Measurements from ENCODE around the gene CMTM4. TPM values are rescaled to one million over a fixed set of nuclear protein-coding genes. Genes with fewer than 3 reads are reported as not detected.

The CMTM4 gene
- total RNA-seq, 1 experiment from 2014 or later, result 77.8 TPM

GRCh38 chr16:66728804-66729203 lies 32.3 kb upstream of the CMTM4 start:
- ChIA-PET CTCF (interaction anchor here (0.9 to 3.4 kb wide), 7 partner anchors 8 to 120 kb away, joined by 3 to 16 read pairs (median 3); partner anchors contain the start of gene DYNC1LI2), RAD21 (ENCODE audit: low non-redundant PET in 1 of 2, low total read pairs in 2 of 2, uncharacterized antibody in 2 of 2, unreplicated experiment in 2 of 2) (interaction anchor here in 1 of 2 experiments (0.9 kb wide), 1 partner anchor 8 kb away, joined by 5 read pairs; no protein-coding TSS in a partner anchor), POLR2A (no interaction called here)
- no peak overlapping the region for H3K9ac ChIP-seq (ENCODE audit: low read length)
- no peaks in the 10 kb centered on the region for H3K9me3 ChIP-seq (ENCODE audit: control insufficient read depth in 1 of 2, insufficient read depth in 1 of 2, low read depth in 1 of 2, low read length in 2 of 2)
- no peak overlapping the region for H3K4me3 ChIP-seq (replicated peaks in 1 of 2; ENCODE audit: low read depth in 1 of 2, low read length in 2 of 2)
- no peaks in the 10 kb centered on the region for H3K4me1 ChIP-seq (ENCODE audit: control insufficient read depth in 1 of 2, insufficient read depth in 2 of 2, low read length in 2 of 2)
- BruUV-seq (replicated peaks), result no TSS peak
- no peak overlapping the region for H2AFZ ChIP-seq (ENCODE audit: low read depth, low read length, poor library complexity, severe bottlenecking)
- no peaks in the 10 kb centered on the region for H3K27me3 ChIP-seq (ENCODE audit: insufficient read depth, low read length)
- H3K36me3 ChIP-seq (ENCODE audit: control insufficient read depth in 1 of 2, insufficient read depth in 2 of 2, low read length in 2 of 2), result peaks cover 52 to 59% of the 10 kb centered on the region in 2 experiments
- no peaks in the 10 kb centered on the region for H3K9me2 ChIP-seq (ENCODE audit: insufficient read depth)
- DNase-seq (ENCODE audit: low read depth, low spot score) (no peak), ATAC-seq (no peak)
- intact Hi-C loops (cut with micrococcal nuclease), result loop anchor here (1.0 to 10.0 kb wide), 2 partner anchors 138 to 324 kb away; no protein-coding TSS in a partner anchor
- no peak overlapping the region for H3K4me2 ChIP-seq (ENCODE audit: low read length)
- H3K27ac ChIP-seq (ENCODE audit: low read depth, low read length), result no peak overlapping the region
- peaks cover 5% of the 10 kb centered on the region; the same call in 1 of the 2 replicates for H3K79me2 ChIP-seq (ENCODE audit: insufficient read depth, low read length)
- TF ChIP-seq CTCF (IDR thresholded peaks at IDR 0.05 in 2 of 3, conservative IDR thresholded peaks at IDR 0.05 in 1 of 3; ENCODE audit: borderline replicate concordance in 1 of 3, insufficient read depth in 1 of 3, low read depth in 2 of 3, low read length in 2 of 3) (no peak), RAD21 (IDR thresholded peaks at IDR 0.05; ENCODE audit: low read depth) (no peak)
- no peaks in the 10 kb centered on the region for H4K20me1 ChIP-seq (ENCODE audit: insufficient read depth)

GRCh38 chr16:66728117-66728787 lies 31.7 kb upstream of the CMTM4 start:
- TF ChIP-seq FOSL1 (IDR thresholded peaks at IDR 0.05; ENCODE audit: low read depth) (no peak), MAX (IDR thresholded peaks at IDR 0.05) (no peak), ZBTB33 (IDR thresholded peaks at IDR 0.05; ENCODE audit: extremely low read depth, insufficient replicate concordance, low read length) (no peak), ATF3 (IDR thresholded peaks at IDR 0.05) (no peak), CTCF (IDR thresholded peaks at IDR 0.05 in 2 of 3, conservative IDR thresholded peaks at IDR 0.05 in 1 of 3; ENCODE audit: borderline replicate concordance in 1 of 3, insufficient read depth in 1 of 3, low read depth in 2 of 3, low read length in 2 of 3) (peak; percentile 54 to 79 (median 75)), RAD21 (IDR thresholded peaks at IDR 0.05; ENCODE audit: low read depth) (peak; percentile 64)
- ChIA-PET RAD21 (ENCODE audit: low non-redundant PET in 1 of 2, low total read pairs in 2 of 2, uncharacterized antibody in 2 of 2, unreplicated experiment in 2 of 2) (interaction anchor here in 1 of 2 experiments (0.6 to 0.9 kb wide), 2 partner anchors 9 to 140 kb away, joined by 3 to 5 read pairs; no protein-coding TSS in a partner anchor), CTCF (interaction anchor here (0.9 to 3.4 kb wide), 8 partner anchors 9 to 120 kb away, joined by 3 to 16 read pairs (median 3); partner anchors contain the start of gene DYNC1LI2), POLR2A (no interaction called here)
- no peak overlapping the region for H3K4me3 ChIP-seq (replicated peaks in 1 of 2; ENCODE audit: low read depth in 1 of 2, low read length in 2 of 2)
- peak; percentile 90 for ATAC-seq
- no peaks in the 10 kb centered on the region for H3K27me3 ChIP-seq (ENCODE audit: insufficient read depth, low read length)
- BruUV-seq (replicated peaks), result no TSS peak
- H4K20me1 ChIP-seq (ENCODE audit: insufficient read depth), result no peaks in the 10 kb centered on the region
- H3K27ac ChIP-seq (ENCODE audit: low read depth, low read length), result no peak overlapping the region
- H3K4me2 ChIP-seq (ENCODE audit: low read length), result no peak overlapping the region
- peaks cover 5% of the 10 kb centered on the region; the same call in 1 of the 2 replicates for H3K79me2 ChIP-seq (ENCODE audit: insufficient read depth, low read length)
- no peak overlapping the region for H3K9ac ChIP-seq (ENCODE audit: low read length)
- peak; percentile 28 for DNase-seq (ENCODE audit: low read depth, low spot score)
- no peaks in the 10 kb centered on the region for H3K9me2 ChIP-seq (ENCODE audit: insufficient read depth)
- H3K9me3 ChIP-seq (ENCODE audit: control insufficient read depth in 1 of 2, insufficient read depth in 1 of 2, low read depth in 1 of 2, low read length in 2 of 2), result no peaks in the 10 kb centered on the region
- H3K4me1 ChIP-seq (ENCODE audit: control insufficient read depth in 1 of 2, insufficient read depth in 2 of 2, low read length in 2 of 2), result no peaks in the 10 kb centered on the region
- intact Hi-C loops (cut with micrococcal nuclease), result loop anchor here (1.0 to 10.0 kb wide), 2 partner anchors 139 to 323 kb away; no protein-coding TSS in a partner anchor
- H3K36me3 ChIP-seq (ENCODE audit: control insufficient read depth in 1 of 2, insufficient read depth in 2 of 2, low read length in 2 of 2), result peaks cover 54 to 58% of the 10 kb centered on the region in 2 experiments
- no peak overlapping the region for H2AFZ ChIP-seq (ENCODE audit: low read depth, low read length, poor library complexity, severe bottlenecking)

All from HCT116 (cell line).